Muscle layer of colon (tissue), 2 donors: ENCODE results near the gene ULBP3.
A peak's percentile ranks its signal among the peaks of the same experiment; 100 is the strongest.
"Not testable (repeated sequence)": the region's sequence is repeated elsewhere in the genome, so short reads cannot be mapped to it uniquely, and the experiment has no call there.

Experiments
- H3K27ac ChIP-seq: one replicate; pipeline ENCODE4 v1.7.0; 2013; ENCODE audit warnings: low read depth, mild to moderate bottlenecking, low read length, moderate library complexity
- H3K27me3 ChIP-seq, 2 donors: one replicate each; pipeline ENCODE4 v1.7.0; 2013; ENCODE audit warnings: low read length in 2 of 2, mild to moderate bottlenecking in 2 of 2; ENCODE audit not compliant: insufficient read depth in 2 of 2, control insufficient read depth in 1 of 2
- H3K36me3 ChIP-seq: one replicate; pipeline ENCODE4 v1.7.0; 2013; ENCODE audit warnings: mild to moderate bottlenecking, low read length; ENCODE audit not compliant: insufficient read depth
- H3K4me1 ChIP-seq: one replicate; pipeline ENCODE4 v1.7.0; 2013; ENCODE audit warnings: mild to moderate bottlenecking, low read length; ENCODE audit not compliant: insufficient read depth
- H3K4me3 ChIP-seq, 2 donors: one replicate each; pipeline ENCODE4 v1.7.0; 2013; ENCODE audit warnings: low read length in 2 of 2, low read depth in 1 of 2, mild to moderate bottlenecking in 1 of 2, moderate library complexity in 1 of 2
- H3K9ac ChIP-seq: one replicate; pipeline ENCODE4 v1.7.0; 2013; ENCODE audit warnings: low read length
- H3K9me3 ChIP-seq: one replicate; pipeline ENCODE4 v1.7.0; 2013; ENCODE audit warnings: mild to moderate bottlenecking, low read length
- donor health status: abdominal sarcoma.
- donor health status: Adenocarcinoma of cecum.

ULBP3 gene

DNA sequence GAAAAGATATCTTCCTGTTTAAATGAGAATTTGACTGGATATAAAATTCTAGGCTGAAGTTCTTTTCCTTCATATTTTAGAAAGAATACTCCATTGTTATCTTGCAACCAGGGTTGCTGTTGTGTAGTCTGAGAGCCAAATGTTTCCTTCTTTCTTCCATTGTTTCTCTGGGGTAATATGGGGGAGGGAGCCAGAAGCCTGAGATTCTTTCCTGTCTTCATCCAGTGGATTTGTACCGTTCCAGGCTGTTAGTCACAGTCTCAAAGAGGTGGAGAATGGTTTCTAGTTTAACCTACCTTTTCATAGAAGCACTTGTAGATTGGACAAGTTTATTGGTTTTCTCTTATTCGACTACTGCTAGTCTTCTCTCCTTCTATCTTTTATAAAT is 6.1 kb upstream of the ULBP3 start:
- H3K4me3 ChIP-seq = no peak overlapping the region
- no peak overlapping the region for H3K9ac ChIP-seq
- H3K4me1 ChIP-seq = no peaks in the 10 kb centered on the region
- no peaks in the 10 kb centered on the region for H3K27me3 ChIP-seq
- no peak overlapping the region for H3K27ac ChIP-seq
- H3K9me3 ChIP-seq = no peaks in the 10 kb centered on the region
- no peaks in the 10 kb centered on the region for H3K36me3 ChIP-seq

DNA sequence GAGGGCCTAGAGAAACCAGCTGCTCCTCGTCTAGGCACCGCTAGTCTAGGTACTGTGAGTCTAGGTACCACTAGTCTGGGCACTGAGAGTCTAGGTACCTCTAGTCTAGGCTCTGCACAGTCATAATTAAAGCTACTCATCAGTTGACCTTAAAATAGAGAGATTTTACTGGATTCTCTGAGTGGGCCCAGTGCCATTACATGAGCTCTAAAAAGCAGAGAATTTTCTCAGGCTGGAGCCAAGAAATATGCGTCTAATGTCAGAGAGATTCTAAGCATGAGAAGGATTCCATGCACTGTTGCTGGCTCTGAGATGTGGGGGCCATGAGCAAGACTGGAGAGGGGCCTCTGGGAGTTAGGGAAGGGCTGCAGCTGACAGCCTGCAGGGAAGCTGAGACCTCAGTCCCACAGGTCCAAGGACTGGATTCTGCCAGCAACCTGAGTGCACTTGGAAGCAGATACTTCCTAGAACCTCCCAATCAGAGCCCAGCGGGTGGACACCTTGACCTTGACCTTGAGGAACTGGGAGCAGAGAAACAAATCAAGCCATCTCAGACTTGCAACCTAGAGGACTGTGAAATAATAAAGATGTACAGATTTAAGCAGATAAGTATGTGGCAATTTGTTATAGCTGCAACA is 5.6 kb upstream of the ULBP3 start:
- not testable (repeated sequence) for H3K27me3 ChIP-seq, H3K9ac ChIP-seq, H3K27ac ChIP-seq

DNA sequence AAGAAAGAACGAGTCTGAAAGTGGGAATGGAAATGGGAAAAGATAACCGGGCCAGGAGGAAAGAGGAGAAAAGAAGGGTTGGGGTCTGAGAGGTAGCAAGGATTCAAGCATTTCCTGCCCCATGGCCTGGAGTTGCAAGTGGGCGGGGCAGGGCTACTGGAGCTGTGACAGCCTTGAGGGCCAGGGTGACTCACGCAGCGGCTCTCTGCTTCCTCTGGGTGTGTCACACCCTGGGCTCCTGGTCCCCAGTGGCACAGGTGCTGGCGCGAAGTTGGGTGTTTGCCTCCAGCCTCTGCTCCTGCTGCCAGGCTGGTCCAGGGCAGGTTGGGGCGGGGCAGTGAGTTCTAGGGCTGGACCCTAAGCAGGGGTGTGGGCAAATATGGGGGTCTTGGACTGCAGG is 3.3 kb upstream of the ULBP3 start:
- Histone ChIP-seq H3K27ac (no peak overlapping the region), H3K9ac (no peak overlapping the region), H3K4me1 (peaks cover 5% of the 10 kb centered on the region)

More for the DNA sequence above, 5.6 kb upstream of the ULBP3 start:
- not testable (repeated sequence) for H3K4me3 ChIP-seq, H3K9me3 ChIP-seq, H3K36me3 ChIP-seq, H3K4me1 ChIP-seq

DNA sequence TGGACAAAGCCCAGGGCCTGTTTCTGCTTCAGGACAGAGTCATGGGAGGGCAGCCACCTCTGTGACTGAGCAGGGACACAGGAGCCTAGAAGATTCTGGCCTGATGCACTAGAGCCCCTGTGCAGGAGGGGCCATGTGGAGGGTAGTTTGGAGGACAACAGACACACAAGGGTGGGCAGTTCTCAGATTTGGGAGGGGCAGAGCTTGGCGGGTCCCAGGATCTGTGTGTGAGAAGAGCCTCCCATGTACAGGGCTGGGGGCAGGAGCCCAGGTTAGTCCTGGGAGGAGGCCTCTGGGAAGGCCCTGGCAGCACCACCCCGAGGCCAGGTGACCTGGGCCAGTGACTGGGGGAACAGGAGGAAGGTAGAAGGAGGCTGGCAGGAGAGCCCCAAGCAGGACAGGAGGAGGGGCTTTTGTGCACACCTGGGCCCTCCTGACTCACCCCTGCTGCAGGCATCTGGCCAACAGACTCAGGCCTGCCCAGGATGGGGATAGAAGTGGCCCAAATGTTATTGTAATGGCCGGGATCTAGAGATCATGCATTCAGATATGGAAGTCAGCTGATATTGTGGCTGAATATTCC is 1.4 kb upstream of the ULBP3 start:
- Histone ChIP-seq H3K9me3 (no peaks in the 10 kb centered on the region), H3K4me1 (peaks cover 5% of the 10 kb centered on the region), H3K4me3 (no peak overlapping the region), H3K36me3 (no peaks in the 10 kb centered on the region), H3K27me3 (no peaks in the 10 kb centered on the region), H3K27ac (no peak overlapping the region), H3K9ac (no peak overlapping the region)

More for the DNA sequence above, 3.3 kb upstream of the ULBP3 start:
- H3K9me3 ChIP-seq = no peaks in the 10 kb centered on the region
- H3K36me3 ChIP-seq = no peaks in the 10 kb centered on the region
- H3K27me3 ChIP-seq = no peaks in the 10 kb centered on the region
- no peak overlapping the region for H3K4me3 ChIP-seq

DNA sequence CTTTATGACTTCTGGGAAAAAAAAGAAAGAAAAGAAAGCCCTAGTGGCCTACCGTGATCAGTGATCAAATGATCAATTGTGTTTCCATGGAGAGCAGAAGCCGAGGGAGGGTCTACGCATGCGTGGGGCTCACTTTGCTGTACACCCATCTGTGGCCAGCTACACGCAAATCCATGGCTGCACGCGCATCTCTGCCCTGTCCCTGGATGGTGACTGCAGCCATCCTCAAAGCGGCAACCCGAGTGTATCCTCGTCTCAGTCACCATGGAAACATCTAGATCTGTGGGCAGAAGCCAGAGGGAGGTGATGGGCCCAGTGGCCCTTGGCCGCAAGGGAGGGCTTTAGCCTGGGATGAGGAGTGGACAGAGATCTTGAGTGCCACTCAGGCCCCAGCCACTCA is 785 bp upstream of the ULBP3 start:
- H3K27me3 ChIP-seq = no peaks in the 10 kb centered on the region
- H3K27ac ChIP-seq = no peak overlapping the region
- no peaks in the 10 kb centered on the region for H3K36me3 ChIP-seq
- no peaks in the 10 kb centered on the region for H3K9me3 ChIP-seq
- no peak overlapping the region for H3K9ac ChIP-seq
- H3K4me3 ChIP-seq = no peak overlapping the region
- H3K4me1 ChIP-seq = peaks cover 5% of the 10 kb centered on the region

DNA sequence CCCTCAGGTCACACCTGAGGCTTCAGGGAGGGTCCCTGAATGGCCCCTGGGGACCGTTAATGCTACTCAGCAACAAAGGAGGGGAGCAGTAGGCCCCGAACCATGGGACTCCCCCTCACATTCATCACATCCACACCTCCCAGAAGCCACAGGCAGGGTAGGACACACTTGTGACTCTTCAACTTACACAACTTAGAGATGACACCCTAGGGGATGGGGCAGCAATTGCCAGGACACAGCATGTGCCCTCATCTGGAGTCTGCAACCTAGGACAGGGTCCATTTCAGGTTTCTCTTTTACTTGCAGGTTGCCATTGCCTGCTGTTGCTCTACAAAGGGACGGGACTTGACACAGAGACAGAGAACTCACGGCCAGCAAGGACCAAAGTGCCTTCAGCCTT is 770 bp downstream of the ULBP3 start:
- Histone ChIP-seq H3K36me3 (no peaks in the 10 kb centered on the region), H3K27me3 (no peaks in the 10 kb centered on the region), H3K9me3 (no peaks in the 10 kb centered on the region), H3K9ac (no peak overlapping the region), H3K4me3 (peak overlapping the region; percentile 61 to 87), H3K4me1 (peaks cover 5% of the 10 kb centered on the region), H3K27ac (no peak overlapping the region)

DNA sequence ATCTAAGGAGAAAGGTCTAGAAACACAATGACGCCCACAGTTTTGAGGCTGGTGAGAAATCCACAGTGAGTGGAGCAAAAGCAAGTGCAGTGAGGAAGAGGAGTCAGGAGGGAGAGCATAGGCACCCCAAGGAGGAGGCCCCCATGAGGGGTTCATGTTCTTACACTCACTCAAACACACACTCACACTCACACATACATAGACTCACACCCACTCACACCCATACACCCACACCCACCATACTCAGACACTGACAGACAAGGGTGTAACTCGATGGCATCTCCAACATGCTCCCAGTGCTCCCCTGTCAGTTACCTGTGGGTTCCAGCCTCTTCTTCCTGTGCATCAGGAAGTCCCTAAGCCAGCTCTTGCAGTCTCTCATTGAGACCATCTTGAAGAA is 3.8 kb downstream of the ULBP3 start:
- H3K4me3 ChIP-seq = no peak overlapping the region
- H3K27ac ChIP-seq = no peak overlapping the region
- no peaks in the 10 kb centered on the region for H3K9me3 ChIP-seq
- no peaks in the 10 kb centered on the region for H3K36me3 ChIP-seq
- no peak overlapping the region for H3K9ac ChIP-seq
- H3K27me3 ChIP-seq = no peaks in the 10 kb centered on the region
- H3K4me1 ChIP-seq = peaks cover 5% of the 10 kb centered on the region

DNA sequence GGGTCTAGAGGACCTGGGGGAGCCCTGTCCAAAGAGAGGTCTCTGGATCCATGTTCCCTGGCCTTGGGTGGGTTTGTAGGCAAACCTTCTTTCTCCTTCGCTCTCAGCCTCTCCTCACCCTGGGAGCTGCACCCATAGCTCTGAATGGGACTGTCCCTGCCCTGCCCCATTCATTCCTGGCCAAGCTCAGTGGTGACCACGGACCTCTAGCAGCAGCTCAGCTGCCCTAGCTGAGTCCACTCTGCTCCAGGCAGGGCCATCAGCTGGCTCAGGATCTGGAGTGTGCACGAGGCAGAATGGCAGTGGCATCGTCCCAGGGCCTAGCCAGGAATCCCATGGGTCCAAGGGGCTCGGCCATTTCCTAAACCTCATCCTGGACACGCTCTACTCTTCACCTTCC is 5.3 kb downstream of the ULBP3 start:
- H3K36me3 ChIP-seq = no peaks in the 10 kb centered on the region
- H3K9ac ChIP-seq = no peak overlapping the region
- peaks cover 5% of the 10 kb centered on the region for H3K4me1 ChIP-seq
- H3K4me3 ChIP-seq = no peak overlapping the region
- H3K9me3 ChIP-seq = no peaks in the 10 kb centered on the region
- H3K27ac ChIP-seq = no peak overlapping the region
- no peaks in the 10 kb centered on the region for H3K27me3 ChIP-seq

DNA sequence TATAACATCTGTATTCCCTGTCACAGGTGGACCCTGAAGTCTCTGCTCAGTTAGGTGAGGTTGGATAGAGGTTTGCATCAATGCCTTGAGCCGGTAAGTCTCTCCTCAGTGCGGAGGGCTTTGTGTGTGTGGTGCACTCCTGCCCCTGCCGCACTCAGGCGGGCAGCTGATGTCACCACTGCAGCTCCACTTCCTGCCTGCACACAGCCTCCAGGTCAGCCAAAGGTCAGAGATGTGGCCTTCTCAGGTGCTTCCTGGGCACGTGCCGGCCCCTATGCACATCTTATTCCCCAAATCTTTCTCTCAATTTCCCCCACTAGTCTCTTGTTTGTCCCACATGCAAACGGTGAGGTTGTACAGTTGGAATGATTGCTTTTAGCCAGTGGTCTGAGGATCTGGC is 8.9 kb downstream of the ULBP3 start:
- H3K4me3 ChIP-seq, H3K9me3 ChIP-seq, H3K9ac ChIP-seq, H3K27ac ChIP-seq, H3K4me1 ChIP-seq, H3K36me3 ChIP-seq, H3K27me3 ChIP-seq: not testable (repeated sequence)

DNA sequence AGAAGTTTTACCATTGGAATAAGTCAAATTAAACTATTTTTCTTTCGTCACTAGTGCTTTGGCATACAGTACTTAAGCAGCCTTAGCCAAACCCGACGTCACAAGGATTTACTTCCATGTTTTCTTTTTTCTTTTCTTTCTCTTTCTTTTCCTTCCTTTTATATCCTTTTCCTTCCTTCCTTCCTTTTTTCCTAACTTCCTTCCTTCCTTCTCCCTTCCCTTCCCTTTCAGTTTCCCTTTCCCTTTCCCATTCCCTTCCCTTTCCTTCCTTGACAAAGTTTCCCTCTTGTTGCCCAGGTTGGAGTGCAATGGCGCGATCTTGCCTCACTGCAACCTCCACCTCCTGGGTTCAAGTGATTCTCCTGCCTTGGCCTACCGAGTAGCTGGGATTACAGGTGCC is 9.9 kb downstream of the ULBP3 start:
- Histone ChIP-seq H3K27me3 (no peaks in the 10 kb centered on the region), H3K9me3 (no peaks in the 10 kb centered on the region), H3K27ac (no peak overlapping the region), H3K36me3 (no peaks in the 10 kb centered on the region), H3K9ac (no peak overlapping the region), H3K4me3 (no peak overlapping the region), H3K4me1 (no peaks in the 10 kb centered on the region)

DNA sequence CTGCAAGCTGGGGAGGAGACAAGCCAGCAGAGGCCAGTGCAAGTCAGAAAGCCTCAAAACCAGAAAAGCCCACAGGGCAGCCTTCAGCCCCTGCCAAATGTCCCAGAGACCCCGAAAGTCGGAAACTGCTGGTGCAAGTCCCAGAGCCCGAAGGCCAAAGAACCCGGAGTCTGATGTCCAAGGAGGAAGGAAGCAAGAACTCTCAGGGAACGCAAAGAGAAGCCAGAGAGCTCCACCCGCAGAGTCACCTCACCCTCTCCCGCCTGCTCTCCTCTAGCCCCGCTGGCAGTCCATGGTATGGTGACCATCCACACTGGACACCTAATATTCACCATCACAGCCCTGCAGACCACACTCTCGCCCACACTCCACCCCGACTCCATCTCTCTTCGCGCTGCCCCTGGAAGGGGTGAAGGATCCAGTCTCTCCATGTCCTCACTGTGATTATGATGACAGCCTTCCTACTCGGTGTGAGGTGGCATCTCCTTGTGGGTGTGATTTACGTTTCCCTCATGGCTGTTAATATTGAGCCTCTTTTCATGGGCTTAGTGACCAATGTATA is 10.6 kb downstream of the ULBP3 start:
- no peak overlapping the region for H3K9ac ChIP-seq
- H3K27me3 ChIP-seq = no peaks in the 10 kb centered on the region
- H3K27ac ChIP-seq = no peak overlapping the region
- no peaks in the 10 kb centered on the region for H3K36me3 ChIP-seq
- no peaks in the 10 kb centered on the region for H3K4me1 ChIP-seq
- H3K4me3 ChIP-seq = no peak overlapping the region
- H3K9me3 ChIP-seq = no peaks in the 10 kb centered on the region

DNA sequence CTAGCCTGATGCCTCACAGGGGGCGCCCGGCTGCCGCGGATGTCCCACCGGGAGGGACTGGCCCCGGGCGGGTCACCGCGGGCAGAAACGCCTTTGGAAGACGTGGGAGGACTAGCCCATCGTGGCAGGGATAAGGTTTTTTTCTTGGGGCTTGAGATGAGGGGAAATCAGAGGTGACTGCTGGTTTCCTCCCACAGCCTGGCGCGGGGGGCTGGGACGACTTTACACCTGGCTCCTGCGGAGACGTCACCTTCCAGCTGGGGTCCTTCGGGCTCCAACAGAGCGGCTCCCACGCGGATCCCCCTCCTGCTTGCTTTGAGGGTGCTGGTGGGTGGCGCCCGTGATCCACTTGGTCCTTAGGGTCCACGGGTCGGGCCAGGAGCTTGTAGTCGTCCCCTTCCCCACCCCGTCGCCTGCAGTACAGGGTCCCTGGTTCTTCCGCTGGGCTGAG is 11.4 kb downstream of the ULBP3 start:
- no peak overlapping the region for H3K9ac ChIP-seq
- H3K36me3 ChIP-seq = no peaks in the 10 kb centered on the region
- peaks cover 0 to 5% of the 10 kb centered on the region in 2 donors for H3K27me3 ChIP-seq
- H3K4me3 ChIP-seq = no peak overlapping the region
- no peak overlapping the region for H3K27ac ChIP-seq
- H3K9me3 ChIP-seq = no peaks in the 10 kb centered on the region
- H3K4me1 ChIP-seq = no peaks in the 10 kb centered on the region
